GM21390 (cell line): Measurements from ENCODE around the gene MYCN.

Experiments
- ATAC-seq: cut with Tn5 transposase; IDR thresholded peaks from one replicate; pipeline ENCODE4 v1.9.1; 2021; ENCODE audit not compliant: unreplicated experiment

MYCN gene

DNA sequence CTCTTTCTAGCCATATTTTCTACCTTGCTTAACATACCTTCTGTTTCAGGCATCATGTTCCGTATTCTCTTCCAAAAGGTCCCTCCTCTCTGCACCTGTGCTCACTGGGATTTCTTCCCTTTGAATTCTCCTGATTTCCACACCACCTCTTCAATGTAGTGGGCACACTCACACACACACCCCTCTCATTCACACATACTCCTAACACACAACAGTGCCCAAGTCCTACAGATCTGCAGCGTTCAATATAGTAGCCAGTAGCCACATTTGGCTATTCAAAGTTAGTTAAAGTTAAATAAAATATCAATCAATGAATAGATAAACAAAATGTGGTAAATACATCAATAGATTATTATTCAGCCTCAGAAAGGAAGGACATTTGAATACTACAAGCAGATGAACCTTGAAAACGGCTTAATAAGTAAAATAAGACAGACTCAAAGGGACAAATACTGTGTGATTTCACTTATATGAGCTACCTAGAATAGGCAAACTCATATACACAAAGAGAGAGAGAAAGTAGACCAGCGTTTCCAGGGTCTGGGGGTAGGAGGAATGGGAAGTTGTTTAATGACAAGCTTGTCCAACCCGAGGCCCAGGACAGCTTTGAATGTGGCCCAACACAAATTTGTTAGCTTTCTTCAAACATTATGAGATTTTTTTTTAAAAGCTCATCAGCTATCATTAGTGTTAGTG is 34.4 kb downstream of the MYCN start:
- ATAC-seq: no peak

DNA sequence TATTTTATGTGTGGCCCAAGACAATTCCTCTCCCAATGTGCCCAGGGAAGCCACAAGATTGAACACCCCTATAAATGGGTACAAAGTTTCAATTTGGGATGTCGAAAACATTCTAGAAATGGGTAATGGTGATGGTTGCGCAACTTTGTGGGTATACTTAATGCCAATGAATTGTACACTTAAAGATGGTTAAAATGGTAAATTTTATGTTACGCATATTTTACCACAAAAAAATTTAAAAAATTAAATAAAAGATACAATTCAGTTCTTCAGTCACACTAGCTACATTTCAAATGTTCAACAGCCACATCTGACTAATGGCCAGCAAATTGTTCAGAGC is 34.9 kb downstream of the MYCN start:
- ATAC-seq: no peak

DNA sequence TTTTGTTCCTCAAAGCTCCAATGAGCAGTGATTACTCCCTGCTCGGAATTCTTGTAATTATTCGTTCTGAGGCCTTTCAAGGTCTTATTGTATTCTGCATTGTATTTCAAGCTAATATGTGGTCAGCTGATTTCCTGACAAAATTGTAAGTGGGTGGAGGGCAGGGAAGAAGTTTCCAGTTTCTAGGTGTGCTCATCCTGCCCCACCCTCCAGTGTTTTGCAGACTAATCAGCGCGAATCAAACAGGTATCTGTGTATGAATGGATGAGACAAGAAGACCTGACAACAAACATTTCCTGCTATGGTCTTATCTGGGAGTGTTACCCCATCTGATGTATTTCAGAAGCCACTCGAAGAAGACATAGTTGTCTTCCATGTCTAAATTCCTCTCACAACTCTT is 35.3 kb downstream of the MYCN start:
- no peak for ATAC-seq

DNA sequence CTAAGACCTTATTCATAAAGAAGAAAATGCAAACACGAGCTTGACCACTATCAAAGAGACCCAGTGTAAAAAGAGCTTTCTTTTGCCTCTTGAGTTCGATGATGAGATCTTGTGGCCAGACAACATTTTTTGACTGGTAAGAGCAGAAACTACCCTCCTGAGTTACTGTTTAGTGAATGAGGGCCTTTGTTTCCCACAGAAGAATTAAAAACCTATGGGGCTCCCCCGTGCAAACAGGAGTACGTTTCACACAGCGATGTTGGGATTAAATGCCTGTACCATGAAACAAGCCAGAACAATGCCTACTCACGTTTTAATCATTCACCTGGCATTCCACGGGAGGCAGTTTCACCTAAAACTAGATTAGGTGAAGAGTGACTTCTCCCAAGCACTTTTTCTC is 36.0 kb downstream of the MYCN start:
- ATAC-seq: no peak

DNA sequence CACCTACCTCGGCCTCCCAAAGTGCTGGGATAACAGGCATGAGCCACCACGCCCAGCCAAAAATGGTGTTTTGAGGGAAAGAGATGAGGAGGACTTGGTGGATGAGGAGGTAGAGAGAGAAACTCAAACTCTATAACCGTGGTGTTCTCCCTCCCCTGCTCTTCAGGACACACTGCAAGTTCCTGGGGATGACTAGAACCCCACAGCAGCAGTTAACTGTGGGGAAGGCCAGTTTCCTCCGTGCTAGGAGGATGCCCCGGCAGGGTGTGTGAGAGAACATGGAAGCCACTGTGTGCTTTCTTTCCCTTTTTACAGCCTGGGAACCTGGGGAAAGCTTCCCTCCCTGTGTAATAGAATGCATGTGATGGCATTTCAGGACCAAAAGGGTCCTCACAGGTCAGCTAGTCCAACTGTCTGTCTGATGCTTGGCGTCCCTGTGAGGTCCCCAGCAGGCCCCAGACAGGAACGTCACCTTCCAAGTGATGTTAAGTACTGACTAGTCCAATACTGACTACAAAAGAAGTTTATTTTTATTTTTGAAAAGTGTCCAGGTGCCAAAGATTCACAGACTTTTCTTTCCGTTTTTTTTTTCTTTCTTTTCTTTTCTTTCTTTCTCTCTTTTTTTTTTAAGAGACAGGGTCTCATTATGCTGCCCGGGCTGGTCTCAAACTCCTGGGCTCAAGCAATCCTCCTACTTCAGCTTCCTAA is 38.9 kb downstream of the MYCN start:
- ATAC-seq: no peak

DNA sequence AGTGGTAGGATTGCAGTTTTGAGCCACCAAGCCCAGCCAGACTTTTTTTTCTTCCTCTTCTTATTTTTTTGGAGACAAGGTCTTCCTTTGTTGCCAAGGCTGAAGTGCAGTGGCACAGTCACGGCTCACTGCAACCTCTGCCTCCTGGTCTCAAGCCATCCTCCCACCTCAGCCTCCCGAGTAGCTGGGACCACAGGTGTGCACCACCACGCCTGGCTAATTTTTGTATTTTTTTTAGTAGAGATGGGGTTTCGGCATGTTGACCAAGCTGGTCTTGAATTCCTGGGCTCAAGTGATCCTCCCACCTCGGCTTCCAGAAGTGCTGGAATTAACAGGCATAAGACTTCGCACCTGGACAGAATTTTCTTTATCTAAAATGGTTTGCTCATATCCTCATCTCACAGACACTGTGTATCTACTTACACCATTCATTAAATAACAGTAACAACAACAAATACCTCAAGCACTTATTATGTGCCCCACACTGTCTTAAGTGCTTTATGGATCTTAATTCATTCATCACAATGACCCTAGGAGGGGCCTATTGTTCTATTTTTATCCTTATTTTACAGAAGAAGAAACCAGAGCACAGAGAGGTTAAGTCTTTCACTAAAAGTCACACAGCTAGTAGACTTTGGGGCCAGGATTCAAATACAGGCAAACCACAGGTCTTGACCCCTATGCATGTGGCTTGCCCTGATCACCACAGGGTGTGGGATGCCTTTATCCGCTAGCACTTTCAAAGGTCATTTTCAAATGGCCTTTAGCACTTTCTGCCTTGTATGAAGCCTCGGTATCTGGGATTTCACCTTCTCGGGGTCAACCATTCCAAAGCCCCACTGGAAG is 39.6 kb downstream of the MYCN start:
- ATAC-seq: no peak

DNA sequence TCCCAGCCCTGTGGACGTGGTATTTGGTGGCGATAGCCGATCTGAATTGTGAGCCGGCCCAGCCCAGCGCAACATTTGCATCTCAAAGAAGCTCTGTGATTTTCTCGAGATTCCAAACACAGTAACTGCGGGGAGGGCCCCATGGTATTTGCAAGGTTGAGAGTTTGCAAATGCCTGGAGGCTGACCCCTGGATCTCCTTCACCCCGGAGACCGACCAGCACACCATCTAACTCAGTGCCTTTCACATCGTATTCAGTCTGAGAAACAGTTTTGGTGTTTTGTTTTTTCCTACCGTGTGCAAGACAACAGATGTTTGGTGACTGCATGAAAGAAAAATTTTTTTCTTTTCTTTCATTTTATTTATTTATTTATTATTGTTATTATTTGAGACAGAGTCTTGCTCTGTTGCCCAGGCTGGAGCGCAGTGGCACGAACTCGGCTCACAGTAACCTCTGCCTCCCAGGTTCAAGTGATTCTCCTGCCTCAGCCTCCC is 40.3 kb downstream of the MYCN start:
- ATAC-seq: no peak

DNA sequence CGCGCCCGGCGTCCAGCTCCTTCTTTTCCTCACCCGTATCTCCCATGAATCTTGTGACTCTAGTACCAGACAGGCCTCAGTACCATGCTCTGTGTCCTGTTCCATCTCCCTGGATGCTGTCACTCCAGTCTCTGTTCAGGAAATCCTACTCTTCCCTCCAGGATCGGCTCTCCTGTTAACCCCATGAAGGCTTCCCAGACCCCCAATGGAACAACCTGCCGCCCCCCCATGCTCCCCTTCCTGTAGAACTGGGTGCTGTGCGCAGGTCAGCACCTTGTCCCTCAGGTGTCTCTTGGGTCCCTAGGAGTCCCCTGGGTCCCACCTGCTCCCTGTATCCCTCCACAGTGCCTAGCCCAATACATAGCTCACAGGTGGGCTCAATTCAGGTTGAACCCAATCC is 41.3 kb downstream of the MYCN start:
- no peak for ATAC-seq

DNA sequence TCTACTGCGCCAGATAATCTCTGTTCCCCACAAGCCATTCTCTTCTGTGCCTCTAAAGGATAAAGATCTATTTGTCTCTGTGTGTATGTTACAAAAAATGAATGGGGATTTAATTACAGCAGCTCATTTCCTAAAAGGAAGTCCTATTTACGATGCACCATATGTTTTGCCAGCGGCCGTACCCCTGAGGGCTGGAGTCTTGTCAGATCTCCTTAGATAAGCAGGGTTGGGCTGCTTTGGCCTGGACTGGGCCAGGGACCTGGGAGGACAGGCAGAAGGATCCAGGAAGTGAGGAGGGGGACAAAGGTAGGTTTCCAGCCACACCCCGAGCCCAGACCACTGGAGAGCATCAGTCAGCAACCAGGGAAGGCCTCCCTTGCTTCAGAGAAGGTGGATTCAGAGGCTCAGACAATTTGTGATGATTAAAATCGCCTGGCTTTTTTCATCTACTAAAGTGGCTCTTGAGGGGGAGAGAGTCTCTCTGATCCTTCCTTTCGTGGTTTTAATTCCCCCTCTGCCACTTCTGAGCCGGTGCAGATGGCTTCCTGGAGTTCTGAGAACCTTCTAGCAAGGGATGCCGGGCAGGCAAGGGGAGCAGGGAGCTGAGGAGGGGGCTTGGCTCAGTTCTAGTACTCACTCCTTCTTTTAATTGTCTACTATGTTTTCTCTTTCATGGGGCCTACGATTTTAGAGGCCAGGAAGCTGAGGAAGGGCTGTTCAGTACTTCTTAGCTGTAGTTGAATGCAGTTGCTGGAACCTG is 42.1 kb downstream of the MYCN start:
- no peak for ATAC-seq

DNA sequence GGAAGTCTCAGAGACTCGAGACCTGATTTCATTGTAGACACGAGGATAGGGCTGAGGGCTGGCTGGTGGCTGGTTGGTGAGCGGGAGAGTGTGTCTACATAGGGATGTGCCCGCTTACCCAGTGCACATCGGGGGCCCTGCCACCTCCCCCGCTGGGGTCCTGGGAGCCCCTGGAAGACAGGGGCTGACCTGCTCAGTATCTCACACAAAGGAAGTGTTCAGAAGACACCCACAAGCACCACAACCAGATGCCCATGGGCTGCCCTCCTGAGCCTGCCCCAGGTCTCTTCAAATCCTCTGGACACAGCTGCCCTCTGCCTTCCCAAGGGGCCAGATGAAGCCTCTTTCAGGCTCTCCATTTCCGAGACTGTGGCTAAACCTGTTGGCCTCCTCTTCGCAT is 43.1 kb downstream of the MYCN start:
- ATAC-seq: no peak

DNA sequence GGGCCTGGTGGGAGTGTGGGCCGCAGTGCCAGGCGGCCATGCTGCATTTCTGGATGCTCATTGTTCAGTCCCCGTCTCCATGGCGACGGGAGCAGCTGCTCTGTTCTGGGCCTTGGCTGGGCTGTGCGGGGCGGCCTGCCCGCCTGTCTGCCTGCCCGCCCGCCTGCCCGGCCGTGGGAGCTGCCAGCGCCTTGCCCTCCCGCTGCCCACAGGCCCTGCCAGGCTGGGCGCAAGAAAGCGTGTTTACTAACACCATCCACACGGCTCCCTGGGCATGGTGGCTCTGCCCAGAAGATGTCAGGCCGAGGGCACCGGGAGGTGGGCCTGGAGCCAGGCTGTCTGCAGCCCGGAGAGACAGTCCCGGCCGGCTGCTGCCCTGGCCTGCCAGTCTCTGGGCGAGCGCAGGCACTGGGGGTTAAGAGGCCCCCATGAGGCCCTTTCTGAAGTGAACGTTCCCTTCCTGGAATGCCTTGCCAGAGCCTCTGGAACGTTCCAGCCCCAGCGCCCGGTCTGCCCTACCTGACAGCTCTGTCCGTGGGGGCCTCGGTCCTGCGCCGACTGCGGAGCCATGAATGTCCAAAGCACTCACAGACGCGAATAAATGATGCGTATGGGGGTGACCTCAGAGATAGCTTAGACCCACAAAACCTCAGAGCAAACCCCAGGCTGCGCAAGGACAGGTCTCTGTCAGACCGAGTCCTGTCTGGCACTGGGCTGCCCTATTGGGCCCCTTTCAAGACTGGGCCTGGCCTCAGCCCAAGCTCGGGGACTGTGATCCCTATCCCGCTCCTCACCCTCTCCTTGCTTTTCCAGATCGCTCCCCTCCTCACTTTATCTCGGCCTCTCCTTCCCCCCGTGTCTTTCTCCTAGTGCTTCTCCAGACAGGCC is 44.3 kb downstream of the MYCN start:
- no peak for ATAC-seq

DNA sequence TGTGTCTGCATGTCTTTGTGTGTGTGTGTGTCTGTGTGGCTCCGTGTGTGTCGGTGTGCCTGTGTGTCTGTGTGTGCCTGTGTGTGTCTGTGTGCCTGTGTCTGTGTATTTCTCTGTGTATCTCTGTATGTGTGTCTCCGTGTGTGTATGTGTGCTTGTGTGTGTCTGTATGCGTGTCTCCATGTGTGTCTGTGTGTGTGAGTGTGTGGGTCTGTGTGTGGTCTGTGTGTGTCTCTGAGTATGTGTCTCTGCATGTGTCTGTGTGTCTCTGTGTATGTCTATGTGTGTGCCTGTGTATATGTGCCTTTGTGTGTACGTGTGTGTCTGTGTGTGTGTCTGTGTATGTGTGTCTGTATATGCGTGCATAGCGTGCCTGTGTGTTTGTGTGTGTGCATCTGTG is 45.2 kb downstream of the MYCN start:
- no peak for ATAC-seq

DNA sequence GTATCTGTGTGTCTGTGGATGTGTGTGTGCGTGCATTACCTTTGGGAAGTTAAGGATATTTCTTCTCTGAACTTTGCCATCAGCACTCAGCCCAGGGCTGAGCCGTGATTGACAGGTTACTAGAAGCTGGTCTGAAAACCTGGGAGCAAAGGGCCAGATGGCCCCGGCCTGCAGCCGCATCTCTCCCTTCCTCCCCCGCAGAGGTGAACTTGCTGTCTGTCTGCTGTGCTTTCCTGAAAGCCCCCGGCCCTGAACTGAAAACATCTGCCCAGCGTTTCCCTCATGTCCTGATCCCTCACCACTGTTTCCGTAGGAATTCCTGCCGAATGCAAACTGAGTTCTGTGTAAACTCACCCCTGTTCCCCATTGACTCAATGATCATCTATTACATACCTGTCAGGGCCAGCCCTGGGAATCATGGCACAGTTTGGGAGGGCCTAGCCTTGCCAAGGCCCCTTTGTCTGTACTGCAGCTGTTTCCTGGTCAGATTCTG is 45.8 kb downstream of the MYCN start:
- no peak for ATAC-seq

DNA sequence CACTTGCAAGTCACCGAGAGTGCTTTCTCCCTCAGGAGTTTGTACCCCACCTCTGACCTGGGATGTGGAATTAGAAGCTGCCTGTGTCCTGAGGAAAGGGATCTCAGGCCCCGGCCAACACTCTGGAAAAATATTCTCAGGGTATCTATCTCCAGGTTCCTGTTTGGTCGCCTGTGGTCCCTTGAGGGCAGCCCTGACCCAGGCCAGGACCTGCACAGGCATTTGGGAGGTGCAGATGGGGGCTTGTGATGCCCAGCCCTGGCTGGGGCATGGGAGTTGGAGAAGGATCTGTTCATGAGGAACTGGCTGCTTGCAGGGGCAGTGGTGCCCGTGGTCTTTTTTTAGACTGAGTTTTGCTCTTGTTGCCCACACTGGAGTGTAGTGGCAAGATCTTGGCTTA is 46.3 kb downstream of the MYCN start:
- ATAC-seq: no peak

DNA sequence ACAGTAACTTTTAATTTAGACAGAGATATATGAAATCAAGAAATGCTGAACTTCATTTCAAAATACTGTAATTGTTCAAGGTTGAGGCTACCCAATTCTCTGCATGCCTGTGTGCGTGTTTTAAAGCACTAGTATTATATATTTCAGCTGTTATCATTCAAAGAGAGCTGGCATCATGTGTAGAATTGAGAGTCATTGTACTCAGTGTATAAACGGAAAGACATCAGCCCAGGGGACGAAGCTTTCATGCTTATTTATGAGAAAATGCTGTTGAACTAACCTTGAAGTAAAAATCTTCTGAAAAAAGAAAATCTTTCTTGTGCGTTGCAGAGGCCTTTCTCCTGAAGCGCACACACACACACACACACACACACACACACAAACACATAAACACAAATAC is 48.4 kb downstream of the MYCN start:
- ATAC-seq: no peak

DNA sequence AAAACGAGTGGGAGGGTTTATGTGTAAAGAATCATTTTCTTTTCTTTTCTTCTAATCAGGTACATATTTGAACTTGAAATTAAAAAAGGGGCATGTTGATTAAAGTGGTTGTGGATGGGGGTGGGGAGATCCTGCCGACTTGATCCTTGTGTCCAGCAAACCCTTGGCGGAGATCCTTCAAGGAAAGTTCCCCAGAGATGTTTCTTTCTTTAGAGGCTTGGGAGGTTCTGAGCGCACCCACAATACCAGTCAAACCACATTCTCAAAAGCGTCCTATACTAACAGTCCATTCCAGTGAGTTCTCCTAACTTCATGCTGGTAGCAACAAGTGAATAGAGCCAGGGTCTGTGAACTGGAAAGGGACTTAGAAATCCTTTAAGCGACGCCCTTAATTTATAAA is 49.2 kb downstream of the MYCN start:
- no peak for ATAC-seq

DNA sequence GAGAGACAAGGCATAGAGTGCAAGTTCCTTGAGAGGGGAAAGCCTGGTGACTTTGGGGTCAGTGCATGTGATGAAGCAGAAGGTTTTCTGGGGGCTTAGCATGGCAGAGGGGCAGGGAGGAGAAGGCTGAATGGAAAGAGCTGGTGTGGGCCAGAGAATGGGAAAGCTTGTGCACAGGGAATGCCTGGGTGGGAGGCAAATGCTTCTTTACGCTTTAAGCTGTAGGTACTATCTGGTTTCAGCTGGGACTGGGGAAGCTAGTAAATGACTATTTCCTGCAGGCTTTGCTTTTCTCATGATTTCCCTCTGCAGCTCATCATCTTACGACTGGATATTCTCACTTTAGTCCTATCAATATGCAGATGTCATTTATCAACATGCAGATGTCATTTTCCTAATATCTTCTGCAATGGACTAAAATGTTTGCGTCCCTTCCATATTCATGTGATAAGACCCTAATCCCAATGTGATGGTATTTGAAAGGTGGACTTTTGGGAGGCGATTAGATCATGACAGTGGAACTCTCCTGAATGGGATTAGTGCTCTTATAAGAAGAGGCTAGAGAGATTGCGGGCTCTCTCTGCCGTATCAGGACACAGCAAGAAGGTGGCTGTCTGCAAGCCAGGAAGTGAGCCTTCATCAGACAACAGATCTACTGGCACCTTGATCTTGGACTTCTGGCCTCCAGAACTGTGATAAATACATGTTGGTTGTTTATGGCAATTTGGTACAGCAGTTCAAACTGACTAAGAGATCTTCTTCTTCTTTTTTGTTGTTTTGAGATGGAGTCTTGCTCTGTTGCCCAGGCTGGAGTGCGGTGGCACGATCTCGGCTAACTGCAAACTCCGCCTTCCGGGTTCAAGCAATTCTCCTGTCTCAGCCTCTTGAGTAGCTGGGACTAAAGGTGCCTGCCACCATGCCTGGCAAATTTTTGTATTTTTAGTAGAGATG is 50.1 kb downstream of the MYCN start:
- ATAC-seq: no peak

DNA sequence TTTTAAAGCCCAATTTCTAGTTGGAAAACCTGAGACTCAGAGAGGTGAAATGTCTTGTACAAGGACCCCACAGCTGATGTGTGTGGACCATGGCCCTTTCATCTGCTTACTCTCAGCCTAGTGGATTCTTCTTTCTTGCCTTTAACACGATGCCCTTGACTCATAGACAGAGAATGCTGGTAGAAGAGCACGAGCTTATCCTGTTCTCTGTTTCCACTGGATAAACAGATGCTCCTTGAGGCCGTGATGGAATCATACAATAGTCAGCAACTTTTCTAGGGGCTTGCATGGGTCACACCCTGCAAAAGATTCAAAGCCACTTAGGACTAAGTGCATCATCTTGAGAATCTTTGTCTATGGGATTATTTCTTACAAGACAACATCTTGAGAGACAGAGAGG is 50.9 kb downstream of the MYCN start:
- no peak for ATAC-seq
